ENCODE data around the gene LHFPL2.

The LHFPL2 gene

DNA sequence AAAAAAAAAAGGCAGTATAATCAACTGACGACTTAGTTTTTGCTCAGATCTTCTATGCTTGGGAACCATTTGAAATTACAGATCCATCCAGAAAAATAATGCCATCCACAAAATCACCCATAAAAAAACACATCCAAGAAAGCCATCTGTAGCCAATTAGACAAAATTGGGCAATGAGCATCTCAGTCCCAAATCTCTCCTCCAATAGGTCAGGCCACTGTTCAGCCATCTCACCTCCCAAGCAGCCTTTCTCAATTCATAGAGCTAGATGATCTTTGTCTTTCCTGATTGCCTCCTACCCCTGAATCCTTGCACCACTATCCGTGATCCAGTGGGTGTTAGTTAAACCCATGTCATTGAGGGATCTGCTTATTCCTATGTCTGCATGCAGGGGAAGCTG is 148.5 kb downstream of the LHFPL2 start:
- Histone ChIP-seq H3K4me3 (no peak overlapping the region), H3K27ac (no peak overlapping the region)
- no peak for DNase-seq (ENCODE audit: low spot score)
- TF ChIP-seq CTCF (IDR thresholded peaks at IDR 0.05) = no peak

- no peak for DNase-seq (ENCODE audit: low spot score)
- Histone ChIP-seq H3K27ac (no peak overlapping the region), H3K4me3 (no peak overlapping the region)
- TF ChIP-seq CTCF (IDR thresholded peaks at IDR 0.05) = no peak
Observed at GRCh38 chr5:78499485-78499884, 149.1 kb downstream of the LHFPL2 start.

DNA sequence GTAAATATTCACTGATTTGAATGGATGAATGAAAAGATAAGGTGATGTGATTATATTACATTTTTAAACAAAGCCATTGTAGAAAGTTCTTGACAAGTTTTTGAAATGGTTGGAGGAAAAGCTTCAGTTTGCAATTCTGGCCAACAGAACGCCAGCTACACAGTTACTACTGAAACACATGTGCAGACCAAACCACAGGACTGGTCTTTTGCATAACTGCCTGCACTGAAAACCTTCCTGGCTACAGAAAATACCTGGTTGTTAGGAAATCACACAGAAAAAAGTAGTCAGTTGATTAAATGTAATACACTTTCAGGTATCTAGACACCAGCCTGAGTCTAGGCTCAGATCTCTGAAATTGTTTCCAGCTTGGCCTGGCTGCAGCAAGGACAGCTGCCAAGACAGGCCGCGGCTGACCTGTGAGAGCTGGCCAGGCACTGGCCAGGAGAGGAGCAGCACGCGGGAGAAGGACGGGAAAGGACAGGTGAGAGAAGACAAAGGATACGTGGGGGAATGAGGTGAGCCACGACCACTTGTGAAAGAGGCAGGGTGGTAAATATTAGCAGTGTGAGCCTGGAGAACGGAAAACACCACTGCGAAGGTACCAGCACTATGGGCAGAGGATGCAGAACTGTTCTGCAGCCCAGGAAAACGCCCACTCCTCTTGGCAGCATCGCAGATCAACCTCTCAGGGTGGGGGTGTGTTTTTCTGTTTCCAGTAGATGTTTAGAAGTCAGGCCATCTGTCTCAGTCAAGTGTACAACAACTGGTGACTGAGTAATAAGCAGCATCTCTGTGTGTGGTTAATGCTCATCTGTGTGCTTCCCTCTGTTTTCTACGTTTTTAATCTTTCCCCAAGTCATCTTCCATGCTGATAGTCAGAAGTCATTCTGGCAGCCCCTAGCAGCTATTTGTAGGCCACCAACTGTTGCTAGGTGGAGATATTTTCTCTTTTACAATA is 150.7 kb downstream of the LHFPL2 start:
- H3K27ac ChIP-seq = no peak overlapping the region
- H3K4me3 ChIP-seq = peak overlapping the region; percentile 23
- TF ChIP-seq CTCF (IDR thresholded peaks at IDR 0.05) = no peak
- no peak for DNase-seq (ENCODE audit: low spot score)

DNA sequence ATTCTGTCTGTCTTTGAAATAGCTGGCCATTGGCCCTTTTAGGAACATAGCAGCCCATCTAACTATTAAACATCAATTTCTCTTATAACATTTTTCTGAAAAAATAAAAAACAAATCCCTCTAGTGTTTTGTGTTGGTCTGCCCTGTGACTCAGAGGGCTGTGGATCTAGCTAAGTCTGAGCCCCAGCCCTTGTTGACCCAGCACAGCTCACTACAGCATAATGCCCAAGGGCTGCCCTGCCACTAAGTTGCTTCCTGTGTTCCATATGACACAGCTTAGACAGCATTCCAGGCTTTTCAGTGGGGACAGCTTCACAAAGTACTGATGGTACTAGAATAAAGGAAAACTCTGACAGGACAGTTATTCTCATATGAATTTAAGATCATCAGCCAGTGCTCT is 152.2 kb downstream of the LHFPL2 start:
- DNase-seq (ENCODE audit: low spot score) = no peak
- no peak for TF ChIP-seq CTCF (IDR thresholded peaks at IDR 0.05)
- Histone ChIP-seq H3K27ac (peak overlapping the region in 1 of 2 donors; percentile 37), H3K4me3 (no peak overlapping the region)

DNA sequence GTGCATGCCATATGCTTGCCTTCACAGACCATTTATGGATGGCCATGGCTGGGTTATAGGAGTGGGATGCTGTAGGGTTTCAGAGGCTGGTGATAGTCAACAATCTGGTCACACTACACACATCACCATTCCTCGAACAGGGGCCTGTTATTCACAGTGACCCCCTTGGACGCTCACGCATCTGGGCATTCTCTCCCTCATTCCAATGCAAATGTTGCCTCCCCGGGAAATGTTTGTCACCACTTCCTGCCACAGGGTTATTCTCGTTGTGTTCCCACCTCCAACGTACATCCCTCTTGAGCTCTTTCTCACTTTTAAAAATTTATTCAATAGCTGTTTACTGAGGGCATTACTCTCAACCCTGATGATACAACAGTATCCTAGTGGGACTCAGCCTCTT is 152.8 kb downstream of the LHFPL2 start:
- TF ChIP-seq CTCF (IDR thresholded peaks at IDR 0.05) = no peak
- no peak overlapping the region for H3K4me3 ChIP-seq
- H3K27ac ChIP-seq = no peak overlapping the region
- no peak for DNase-seq (ENCODE audit: low spot score)

DNA sequence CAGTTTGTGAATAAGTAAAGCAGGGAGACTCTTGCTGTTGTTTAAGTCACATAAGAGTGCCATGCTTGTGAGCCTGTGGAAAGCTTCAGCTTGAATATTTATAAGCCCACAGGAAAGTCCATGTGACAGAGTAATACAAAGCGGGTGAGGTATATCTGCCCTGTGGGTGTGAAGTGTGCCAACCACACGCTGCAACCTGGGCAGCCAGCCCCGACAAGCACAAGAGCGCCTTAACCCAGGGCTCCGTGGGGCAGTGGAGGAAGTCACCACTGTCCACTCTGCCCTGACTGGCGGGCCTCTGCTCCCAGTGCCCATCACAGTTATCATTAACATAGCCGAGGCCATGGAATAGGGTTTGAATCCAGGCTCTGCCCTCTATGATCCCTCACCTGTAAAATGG is 155.9 kb downstream of the LHFPL2 start:
- no peak for DNase-seq (ENCODE audit: low spot score)
- no peak overlapping the region for H3K4me3 ChIP-seq
- TF ChIP-seq CTCF (IDR thresholded peaks at IDR 0.05) = no peak
- H3K27ac ChIP-seq = no peak overlapping the region

DNA sequence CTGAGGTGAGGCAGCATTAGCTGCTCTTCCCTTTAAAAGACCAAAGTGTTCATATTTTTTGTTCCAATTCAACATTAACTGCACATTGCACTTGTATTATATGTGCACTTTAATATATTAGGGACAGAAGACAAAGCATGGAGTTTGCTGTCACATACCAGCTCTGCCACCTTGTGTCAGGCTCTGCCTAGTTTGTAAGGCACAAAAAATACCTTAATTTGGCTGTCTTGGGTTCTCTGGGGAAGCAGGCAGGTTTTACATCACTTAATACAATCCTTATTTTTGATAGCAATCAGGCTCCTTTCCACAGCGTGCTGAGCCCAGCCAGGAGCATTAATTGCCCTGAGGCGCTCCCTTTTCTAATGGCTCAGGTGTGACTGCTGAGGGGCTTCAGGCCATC is 156.3 kb downstream of the LHFPL2 start:
- no peak for DNase-seq (ENCODE audit: low spot score)
- Histone ChIP-seq H3K4me3 (no peak overlapping the region), H3K27ac (no peak overlapping the region)
- TF ChIP-seq CTCF (IDR thresholded peaks at IDR 0.05) = no peak

All from coronary artery (tissue), 2 donors.